Measurements from ENCODE around the gene RBM5.
"Not testable (repeated sequence)": the region's sequence is repeated elsewhere in the genome, so short reads cannot be mapped to it uniquely, and the experiment has no call there.

RBM5 gene

DNA sequence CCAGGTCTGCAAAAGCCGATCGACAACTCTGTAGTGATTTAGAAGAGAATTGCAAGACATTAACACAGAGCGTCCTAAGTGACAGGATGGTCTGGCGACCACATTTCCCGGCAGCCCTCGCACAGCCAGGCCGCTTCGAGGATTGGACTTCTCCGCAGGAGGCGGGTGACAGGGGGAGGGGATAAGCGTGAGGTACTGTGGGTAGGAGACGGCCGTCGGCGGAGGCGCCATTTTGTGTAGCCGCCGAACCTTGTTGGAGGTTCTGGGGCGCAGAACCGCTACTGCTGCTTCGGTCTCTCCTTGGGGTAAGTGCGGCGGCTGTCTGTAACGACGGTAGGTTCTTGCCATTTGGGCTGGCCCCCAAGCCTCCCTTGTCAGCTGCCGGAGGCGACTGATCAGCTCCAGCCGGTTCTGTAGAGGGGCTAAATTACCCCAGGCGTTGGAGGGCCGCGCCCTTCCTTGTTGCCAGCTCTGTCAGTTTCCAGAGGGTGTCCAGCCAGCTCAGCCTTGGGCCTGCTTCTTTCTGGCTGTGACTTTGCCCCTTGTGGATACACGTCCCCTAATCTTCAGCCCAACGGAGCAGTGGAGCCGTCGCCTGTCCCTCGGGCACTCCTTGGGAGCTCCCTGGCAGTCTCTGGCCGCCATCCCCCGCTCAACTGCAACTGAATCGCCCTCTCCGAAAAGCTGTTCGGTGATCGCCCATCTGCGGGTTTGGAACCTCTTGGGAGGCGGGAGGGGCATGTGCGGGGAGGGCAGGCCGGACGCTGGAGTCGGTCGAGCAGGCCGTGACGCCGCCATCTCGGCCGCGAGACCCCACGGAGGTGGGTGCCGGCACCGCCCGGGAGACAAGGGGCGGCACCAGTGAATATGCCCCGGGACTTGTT, at the start of gene RBM5:
TSS of gene RBM5 (plus strand) at position 195 of the 884 bp plus-strand sequence. CDS start 1,516 bp downstream, outside the sequence.
- DNase-seq: peak; percentile 77 to 88 (median 82)

DNA sequence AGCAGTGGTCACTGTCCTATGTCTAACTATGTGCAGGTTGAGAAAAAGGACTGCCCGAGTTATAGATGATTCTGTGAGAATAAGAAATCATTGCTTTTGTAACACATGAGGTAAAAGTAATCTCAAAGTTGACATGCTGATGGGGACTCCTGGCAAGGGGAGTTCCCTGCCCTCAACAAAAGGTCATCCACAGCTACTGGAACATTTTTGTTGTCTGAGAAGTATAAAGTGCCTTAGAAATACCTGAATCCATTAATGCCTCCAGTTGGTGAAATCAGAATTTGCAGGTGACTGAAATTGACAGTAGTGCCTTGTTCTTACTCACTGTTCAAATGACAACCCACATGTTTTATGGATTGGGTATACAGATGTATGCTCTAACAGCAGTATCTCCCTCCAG, 43.7 kb upstream of the RBM5 start:
- DNase-seq: no peak

DNA sequence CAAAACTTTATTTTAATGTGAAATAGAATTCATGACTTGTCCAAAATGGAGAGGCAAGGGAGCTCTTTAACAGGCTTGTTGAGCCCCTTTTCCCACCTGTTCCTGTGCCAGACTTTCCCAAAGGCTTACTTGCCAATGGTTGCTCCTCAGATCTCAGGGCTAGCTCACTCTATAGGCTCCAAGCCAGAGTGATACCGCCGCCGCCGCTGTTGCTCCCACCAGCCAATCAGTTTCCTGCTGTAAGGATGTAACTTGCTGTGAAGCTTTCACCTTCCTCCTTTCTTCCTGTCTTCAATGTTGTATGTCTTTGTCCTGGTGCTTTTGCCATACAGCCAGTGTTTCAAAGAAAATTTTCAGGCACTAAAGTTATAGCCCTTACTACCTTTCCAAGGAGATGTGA, 41.3 kb upstream of the RBM5 start:
- DNase-seq: no peak

GRCh38 chr3:50050361-50050760, 38.4 kb upstream of the RBM5 start:
- no peak for DNase-seq

DNA sequence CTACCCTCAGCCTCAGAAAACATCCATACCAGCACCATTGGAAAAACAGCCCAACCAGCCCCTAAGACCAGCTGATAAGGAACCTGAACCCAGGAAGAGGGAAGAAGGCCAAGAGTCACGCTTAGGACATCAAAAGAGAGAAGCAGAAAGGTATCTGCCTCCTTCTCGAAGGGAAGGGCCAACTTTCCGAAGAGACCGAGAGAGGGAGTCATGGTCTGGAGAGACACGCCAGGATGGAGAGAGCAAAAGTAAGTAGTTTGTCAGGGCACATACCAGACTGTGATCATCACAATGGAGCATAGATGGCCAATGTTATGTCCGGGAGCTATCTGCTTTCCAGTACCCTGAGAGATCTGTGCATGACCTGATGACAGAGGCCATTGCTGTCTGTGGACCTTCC, 31.0 kb upstream of the RBM5 start:
- no peak for DNase-seq

GRCh38 chr3:50068134-50068533, 20.6 kb upstream of the RBM5 start:
- DNase-seq: no peak

DNA sequence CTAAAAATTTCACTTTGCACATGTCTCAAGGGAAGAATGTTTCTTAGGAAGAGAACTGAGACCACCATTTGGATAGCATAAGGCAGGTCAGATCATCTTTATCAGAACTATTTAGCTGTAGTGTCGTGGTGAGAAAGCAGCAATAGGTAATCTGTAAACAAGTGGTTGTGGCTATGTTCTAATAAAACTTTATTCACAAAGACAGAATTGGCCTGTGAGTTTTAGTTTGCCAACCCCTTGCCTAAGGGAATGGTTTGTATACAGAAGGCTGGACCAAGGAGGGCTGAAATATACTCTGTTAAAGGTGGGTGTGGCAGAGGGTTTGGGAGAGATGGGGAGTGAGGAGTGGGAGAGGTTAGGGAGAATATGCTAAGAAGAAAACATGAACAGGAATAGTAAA, 10.6 kb upstream of the RBM5 start:
- DNase-seq: no peak

DNA sequence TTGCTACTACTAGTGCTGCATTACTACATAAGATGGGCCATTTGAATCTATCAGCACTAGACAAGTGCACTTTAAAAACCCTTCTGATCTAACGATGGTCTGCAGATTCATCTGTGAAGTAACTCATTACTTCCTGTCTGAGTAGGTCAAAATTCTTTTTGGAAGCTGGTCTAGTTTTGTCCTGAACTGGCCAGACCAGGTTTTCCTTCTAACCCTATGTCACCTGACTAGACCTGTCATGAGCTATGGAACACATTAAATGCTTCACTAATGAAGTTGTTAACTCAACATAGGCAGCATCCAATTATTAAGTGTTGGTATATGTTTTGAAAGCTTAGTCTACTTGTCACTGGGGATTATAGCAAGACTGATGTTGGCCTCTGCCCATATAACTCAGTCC, 10.1 kb upstream of the RBM5 start:
- no peak for DNase-seq

DNA sequence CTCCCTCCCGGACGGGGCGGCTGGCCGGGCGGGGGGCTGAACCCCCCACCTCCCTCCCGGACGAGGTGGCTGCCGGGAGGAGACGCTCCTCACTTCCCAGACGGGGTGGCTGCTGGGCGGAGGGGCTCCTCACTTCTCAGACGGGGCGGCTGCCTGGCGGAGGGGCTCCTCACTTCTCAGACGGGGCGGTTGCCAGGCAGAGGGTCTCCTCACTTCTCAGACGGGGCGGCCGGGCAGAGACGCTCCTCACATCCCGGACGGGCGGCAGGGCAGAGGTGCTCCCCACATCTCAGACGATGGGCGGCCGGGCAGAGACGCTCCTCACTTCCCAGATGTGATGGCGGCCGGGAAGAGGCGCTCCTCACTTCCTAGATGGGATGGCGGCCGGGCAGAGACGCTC, 3.8 kb upstream of the RBM5 start:
- DNase-seq: not testable (repeated sequence)

GRCh38 chr3:50089609-50089945, 858 bp downstream of the RBM5 start:
- no peak for DNase-seq

DNA sequence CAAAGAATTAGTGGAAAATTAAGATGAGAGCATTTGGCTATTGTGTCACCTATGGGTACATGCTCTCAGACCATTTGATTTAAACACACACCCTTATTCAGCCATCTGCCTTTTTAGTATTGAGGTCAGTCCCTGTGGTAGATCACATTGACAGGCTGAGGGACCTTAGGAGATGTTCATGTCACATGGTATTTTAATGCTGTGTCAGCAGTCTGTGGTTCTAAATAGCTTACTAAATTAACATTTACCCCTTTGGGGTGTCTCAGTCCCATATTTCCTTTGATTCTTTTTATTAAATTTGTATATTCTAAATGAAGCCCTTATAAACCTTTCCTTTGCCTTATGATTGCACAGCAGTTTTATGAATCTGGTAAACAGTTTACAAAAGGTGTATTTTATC, 2.3 kb downstream of the RBM5 start:
- no peak for DNase-seq

GRCh38 chr3:50095352-50095998, 6.8 kb downstream of the RBM5 start:
- no peak for DNase-seq

DNA sequence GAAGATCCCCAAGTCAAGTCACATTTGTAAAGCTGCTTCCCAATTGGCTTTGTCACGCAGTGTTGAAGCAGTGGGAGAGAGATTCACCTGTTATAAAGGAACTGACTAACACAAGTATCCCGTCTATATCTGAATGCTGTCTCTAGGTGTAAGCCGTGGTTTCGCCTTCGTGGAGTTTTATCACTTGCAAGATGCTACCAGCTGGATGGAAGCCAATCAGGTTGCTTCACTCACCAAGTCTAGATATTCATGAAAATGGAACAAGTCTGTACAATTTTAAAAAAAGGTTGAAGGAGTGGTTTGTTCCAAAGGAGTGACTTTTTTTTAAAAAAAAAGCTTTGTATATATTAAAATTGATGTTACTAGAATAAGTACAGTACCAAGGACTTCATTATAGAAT, 11.7 kb downstream of the RBM5 start:
- no peak for DNase-seq

- no peak for DNase-seq
These were observed 12.5 kb downstream of the RBM5 start for GRCh38 chr3:50100956-50101845.

DNA sequence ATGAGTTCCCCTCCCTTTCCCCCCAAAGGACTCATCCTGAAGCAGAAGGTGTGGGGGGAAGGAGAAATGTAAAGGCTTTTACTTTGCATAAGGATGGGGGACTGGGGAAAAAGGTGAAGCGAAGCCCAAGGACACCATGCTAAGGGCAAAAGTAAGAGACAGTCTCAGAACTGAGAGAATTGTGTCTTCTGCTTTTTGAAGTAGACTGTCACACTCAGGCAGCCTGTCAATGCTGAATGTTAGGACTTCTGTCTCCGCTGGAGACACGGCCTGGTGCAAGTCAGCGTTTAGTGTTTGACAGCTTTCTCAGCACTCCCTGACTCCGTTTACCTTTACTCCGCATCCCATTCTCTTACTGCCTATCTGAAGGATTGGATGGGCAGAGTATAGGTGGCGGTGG, 13.8 kb downstream of the RBM5 start:
- no peak for DNase-seq

- no peak for DNase-seq
These were observed 23.0 kb downstream of the RBM5 start for GRCh38 chr3:50111757-50112156.

DNA sequence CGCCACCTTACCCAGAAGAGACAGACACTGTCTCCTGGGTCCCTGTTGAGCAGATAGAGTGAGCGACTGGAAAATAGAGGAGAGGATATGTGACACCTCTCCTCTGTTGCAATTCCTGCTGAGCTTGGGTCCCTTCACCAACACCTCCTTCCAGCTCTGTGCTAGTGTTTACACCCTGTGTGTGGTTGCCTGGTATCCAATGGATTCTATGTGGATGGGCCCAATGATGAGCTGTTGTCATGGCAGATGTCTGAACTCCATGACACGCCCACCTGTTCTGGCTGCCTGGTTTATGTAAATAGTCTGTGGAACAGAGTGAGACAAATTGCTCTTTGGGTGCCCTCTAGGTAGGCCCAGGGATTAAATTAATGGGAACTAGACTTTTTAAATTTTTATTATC, 23.7 kb downstream of the RBM5 start:
- DNase-seq: no peak

- DNase-seq: no peak
These were observed 28.4 kb downstream of the RBM5 start for GRCh38 chr3:50117120-50117519.

DNA sequence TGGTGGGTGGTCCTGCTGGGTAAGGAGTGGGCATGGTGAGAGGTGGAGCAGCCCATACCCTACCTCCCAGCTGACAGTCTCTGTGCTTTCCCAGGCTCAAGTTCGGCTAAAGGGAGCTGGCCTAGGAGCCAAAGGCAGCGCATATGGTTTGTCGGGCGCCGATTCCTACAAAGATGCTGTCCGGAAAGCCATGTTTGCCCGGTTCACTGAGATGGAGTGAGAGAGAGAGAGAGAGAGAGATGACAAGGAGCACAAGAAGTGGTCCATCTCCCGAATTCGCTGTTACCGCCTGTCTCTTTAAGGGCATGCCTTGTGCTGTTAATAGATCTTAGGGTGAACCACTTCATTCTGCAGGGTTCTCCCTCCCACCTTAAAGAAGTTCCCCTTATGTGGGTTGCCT, 29.5 kb downstream of the RBM5 start:
- no peak for DNase-seq

- no peak for DNase-seq
These were observed 31.1 kb downstream of the RBM5 start for GRCh38 chr3:50119786-50120185.

- no peak for DNase-seq
These were observed 31.8 kb downstream of the RBM5 start for GRCh38 chr3:50120364-50121071.

DNA sequence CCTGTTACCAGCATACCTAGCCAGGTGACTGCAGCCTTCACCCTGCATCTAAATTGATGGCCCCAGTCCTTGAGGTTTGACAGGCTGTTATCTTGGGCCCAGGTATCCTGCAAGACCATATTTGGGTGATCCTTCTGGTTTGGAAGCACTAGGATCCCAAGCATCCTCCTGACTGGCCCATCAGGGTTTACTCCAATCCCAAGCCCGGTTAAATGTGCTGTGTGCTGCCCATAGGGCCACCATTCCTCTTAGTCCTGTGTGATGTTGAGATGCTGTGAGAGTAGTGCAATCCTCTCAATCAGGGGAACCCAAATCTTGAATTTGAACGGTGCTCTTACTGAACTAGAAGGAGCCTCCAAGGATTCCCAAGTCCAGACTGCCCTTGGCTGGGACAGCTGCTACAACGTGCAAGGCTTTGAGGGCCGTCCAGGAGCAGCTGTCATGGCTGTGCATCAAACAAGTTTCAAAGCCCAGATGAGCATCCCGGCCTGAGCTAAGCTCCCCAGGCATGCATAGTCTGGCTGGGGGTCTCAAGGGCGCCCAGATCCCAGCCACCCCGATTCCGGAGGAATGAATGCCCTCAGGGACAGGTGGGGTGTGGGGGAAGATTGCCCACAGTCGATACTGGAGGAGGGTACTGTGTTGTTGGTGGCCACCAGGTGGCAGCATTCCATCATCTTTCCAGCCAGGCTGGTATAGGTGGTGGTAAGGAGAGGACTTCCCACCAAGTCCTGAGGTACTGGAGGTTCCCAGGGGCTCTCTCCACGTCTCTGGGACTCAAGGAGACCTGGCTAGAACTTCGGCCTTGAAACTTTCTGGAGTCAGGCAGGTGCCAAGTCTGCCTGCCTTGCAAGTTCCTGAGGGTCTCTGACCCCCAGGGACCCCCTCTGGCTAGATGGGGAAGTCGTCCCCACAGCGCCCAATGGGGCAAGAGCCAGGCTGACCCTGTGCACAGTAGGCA, 32.6 kb downstream of the RBM5 start:
- DNase-seq: peak; percentile 22 to 41 (median 32)

Measured in activated CD4-positive, CD25-positive, alpha-beta regulatory T cell (primary cell).